Measurements from ENCODE around the gene INS.
"Not testable (repeated sequence)": the region's sequence is repeated elsewhere in the genome, so short reads cannot be mapped to it uniquely, and the experiment has no call there.

INS gene

GRCh38 chr11:2180789-2181370 lies 19.9 kb upstream of the INS start:
- DNase-seq, result no peak

- no peak for DNase-seq
These were observed 19.3 kb upstream of the INS start for GRCh38 chr11:2180347-2180746.

- DNase-seq, result no peak
These were observed 18.5 kb upstream of the INS start for GRCh38 chr11:2179516-2179915.

- DNase-seq, result no peak
These were observed 18.0 kb upstream of the INS start for GRCh38 chr11:2178906-2179494.

- DNase-seq, result not testable (repeated sequence)
These were observed 17.2 kb upstream of the INS start for GRCh38 chr11:2178055-2178773.

GRCh38 chr11:2177076-2177475 lies 16.1 kb upstream of the INS start:
- no peak for DNase-seq

- no peak for DNase-seq
These were observed 15.4 kb upstream of the INS start for GRCh38 chr11:2176389-2176900.

- DNase-seq, result no peak
These were observed 14.7 kb upstream of the INS start for GRCh38 chr11:2175659-2176058.

GRCh38 chr11:2174361-2174760 lies 13.4 kb upstream of the INS start:
- DNase-seq, result no peak

GRCh38 chr11:2173761-2174160 lies 12.8 kb upstream of the INS start:
- DNase-seq, result no peak

GRCh38 chr11:2173150-2173693 lies 12.2 kb upstream of the INS start:
- DNase-seq, result no peak

- DNase-seq, result no peak
These were observed 11.7 kb upstream of the INS start for GRCh38 chr11:2172676-2173075.

GRCh38 chr11:2171591-2172003 lies 10.6 kb upstream of the INS start, which contains the start of gene TH:
TSS of gene TH (minus strand) at chr11:2171815. CDS start at chr11:2171786, 29 bp downstream.
- no peak for DNase-seq

- DNase-seq, result no peak
These were observed 8.9 kb upstream of the INS start for GRCh38 chr11:2169626-2170570.

GRCh38 chr11:2169005-2169378 lies 8.0 kb upstream of the INS start:
- DNase-seq, result no peak

- no peak for DNase-seq
These were observed 7.4 kb upstream of the INS start for GRCh38 chr11:2168286-2169004.

- DNase-seq, result no peak
These were observed 6.4 kb upstream of the INS start for GRCh38 chr11:2167141-2168045.

- peak; percentile 21 for DNase-seq
These were observed 5.3 kb upstream of the INS start for GRCh38 chr11:2166091-2166851.

- no peak for DNase-seq
These were observed 4.6 kb upstream of the INS start for GRCh38 chr11:2165571-2165970.

All from central memory CD4-positive, alpha-beta T cell (primary cell).